K562 (cell line): Measurements from ENCODE around the gene RNF2. TPM values are rescaled to one million over a fixed set of nuclear protein-coding genes. Genes with fewer than 3 reads are reported as not detected.

Experiments used
- ATAC-seq: fragments of 200-7000 bp; cut with Tn5 transposase; 3 replicates; pipeline ENCODE4 v1.9.1; 2020; ENCODE audit warnings: moderate library complexity
- BruUV-seq: library from RNA; stranded (reverse); fragments of 400-500 nt; replicated peaks from 2 replicates; lab custom pipeline; 2021; lab: Mats Ljungman, UMichigan
- CTCF ChIA-PET: fragments of 300-600 bp; formaldehyde crosslinking; extraction: SDS; loops from one replicate; lab custom pipeline; 2021; ENCODE audit warnings: low intra/inter-chr PET ratio; lab: Yijun Ruan, JAX
- POLR2A ChIA-PET: fragments of 300-600, 350-650 bp; sonication (Branson Sonifier 250); formaldehyde crosslinking; extraction: SDS; loops from one replicate; lab custom pipeline; 2021; ENCODE audit warnings: antibody characterized with exemption, inconsistent platforms; lab: Yijun Ruan, JAX
- DNase-seq, 4 experiments: peaks; one replicate each; pipeline versions ENCODE4 v3.0.0 to v3.0.0-alpha.2; 2011 to 2018; ENCODE audit warnings: low spot score in 3 of 4, mixed read lengths in 3 of 4; ENCODE audit errors: extremely low read depth in 1 of 4
- FAIRE-seq: peaks from 2 replicates; lab custom pipeline; 2011; peaks lifted over from hg19 to GRCh38; lab: Jason Lieb, UNC
- H2AFZ ChIP-seq: 2 replicates; pipeline ENCODE4 v1.6.0; 2011; ENCODE audit warnings: low read depth, low read length, control low read depth, inconsistent platforms
- H3K27ac ChIP-seq: fragments of 200-600 bp; 3 replicates; pipeline ENCODE4 v1.8.0; 2011; ENCODE audit warnings: low read depth, mild to moderate bottlenecking, control low read depth, inconsistent platforms, low read length, moderate library complexity, mixed read lengths; ENCODE audit errors: extremely low read depth
- H3K27me3 ChIP-seq, 2 experiments: fragments of 300-600 bp in 1 of 2; 2 replicates in 1 of 2; 3 replicates in 1 of 2; pipeline versions ENCODE4 v1.6.0 to v1.8.0; 2011; ENCODE audit warnings: inconsistent platforms in 2 of 2, low read length in 2 of 2, mild to moderate bottlenecking in 1 of 2, mixed read lengths in 1 of 2, moderate library complexity in 1 of 2; ENCODE audit not compliant: control insufficient read depth in 2 of 2, insufficient read depth in 2 of 2
- H3K36me3 ChIP-seq: fragments of 300-600 bp; 3 replicates; pipeline ENCODE4 v1.8.0; 2011; ENCODE audit warnings: mild to moderate bottlenecking, low read length, inconsistent platforms; ENCODE audit not compliant: control insufficient read depth, insufficient read depth
- H3K4me1 ChIP-seq, 2 experiments: fragments of 200-600 bp in 1 of 2; replicated peaks in 1 of 2; 2 replicates in 1 of 2; 3 replicates in 1 of 2; pipeline versions ENCODE4 v1.5.1 to v1.8.0; 2011; ENCODE audit warnings: inconsistent platforms in 2 of 2, low read length in 2 of 2, mild to moderate bottlenecking in 1 of 2, mixed read lengths in 1 of 2, moderate library complexity in 1 of 2; ENCODE audit not compliant: control insufficient read depth in 2 of 2, insufficient read depth in 2 of 2
- H3K4me2 ChIP-seq: 2 replicates; pipeline ENCODE4 v1.6.1; 2011; ENCODE audit warnings: low read length, control low read depth, inconsistent platforms, mixed read lengths; ENCODE audit not compliant: insufficient read depth
- H3K4me3 ChIP-seq: fragments of 200-600 bp; sonication (generic), shearing (Covaris generic); 2 replicates; pipeline ENCODE4 v1.5.1; 2016; ENCODE audit warnings: control low read depth, inconsistent platforms
- H3K79me2 ChIP-seq: fragments of 200-600 bp; 3 replicates; pipeline ENCODE4 v1.8.0; 2011; ENCODE audit warnings: low read length, inconsistent platforms; ENCODE audit not compliant: control insufficient read depth, insufficient read depth
- H3K9ac ChIP-seq, 2 experiments: 2 replicates each; pipeline versions ENCODE4 v1.6.0 to v1.6.1; 2011; ENCODE audit warnings: low read depth in 2 of 2, low read length in 2 of 2, control low read depth in 1 of 2, inconsistent platforms in 1 of 2, mild to moderate bottlenecking in 1 of 2, mixed read lengths in 1 of 2; ENCODE audit not compliant: insufficient read depth in 1 of 2
- H3K9me1 ChIP-seq: one replicate; pipeline ENCODE4 v1.6.0; 2011; ENCODE audit warnings: inconsistent platforms, mild to moderate bottlenecking, low read length, moderate library complexity; ENCODE audit not compliant: control insufficient read depth, insufficient read depth
- H3K9me3 ChIP-seq: replicated peaks from 2 replicates; pipeline ENCODE4 v1.5.1; 2011; ENCODE audit warnings: low read depth, low read length, inconsistent platforms; ENCODE audit not compliant: control insufficient read depth, insufficient read depth
- H4K20me1 ChIP-seq: replicated peaks from 2 replicates; pipeline ENCODE4 v1.6.1; 2011; ENCODE audit warnings: low read length, inconsistent platforms, mixed read lengths; ENCODE audit not compliant: control insufficient read depth, insufficient read depth
- COPS2 ChIP-seq: fragments of 450-650 bp; conservative IDR thresholded peaks from 2 replicates; pipeline ENCODE4 v1.6.1; 2016; ENCODE audit warnings: mild to moderate bottlenecking, moderate library complexity
- EP400 ChIP-seq: fragments of 450-650 bp; IDR thresholded peaks from 2 replicates; pipeline ENCODE4 v1.6.1; 2017; ENCODE audit warnings: antibody characterized with exemption, mild to moderate bottlenecking, moderate library complexity
- ETV5 ChIP-seq: sonication (generic); formaldehyde crosslinking; IDR thresholded peaks from 2 replicates; pipeline ENCODE4 v1.4.0; 2020; ENCODE audit warnings: low read depth, mild to moderate bottlenecking, missing genetic modification reagents
- GABPA ChIP-seq: fragments of 200-800 bp; sonication (Bioruptor generic); conservative IDR thresholded peaks from 2 replicates; pipeline ENCODE4 v1.6.1; 2016; ENCODE audit warnings: low read depth, missing genetic modification characterization, missing compliant biosample characterization
- HNRNPLL ChIP-seq: fragments of 200-400 bp; formaldehyde crosslinking; IDR thresholded peaks from 2 replicates; pipeline ENCODE4 v1.6.1; 2017; ENCODE audit warnings: low read length, low read depth, mild to moderate bottlenecking; ENCODE audit not compliant: poor library complexity, severe bottlenecking
- HOXB6 ChIP-seq: fragments of 250-450 bp; sonication (Bioruptor Pico); IDR thresholded peaks from 2 replicates; pipeline ENCODE4 v1.5.1; 2022; ENCODE audit warnings: mild to moderate bottlenecking, borderline replicate concordance
- MEF2D ChIP-seq: conservative IDR thresholded peaks from 2 replicates; pipeline ENCODE4 v1.6.1; 2016; ENCODE audit warnings: low read depth, missing genetic modification characterization, missing compliant biosample characterization
- NRF1 ChIP-seq, 2 experiments: fragments of 450-650 bp; IDR thresholded peaks in 1 of 2; conservative IDR thresholded peaks in 1 of 2; 2 replicates each; pipeline ENCODE4 v1.6.1; 2014; ENCODE audit warnings: mild to moderate bottlenecking in 2 of 2
- POLR2A ChIP-seq: fragments of 450-650 bp; conservative IDR thresholded peaks from 2 replicates; pipeline ENCODE4 v1.6.1; 2016
- XRCC4 ChIP-seq: IDR thresholded peaks from one replicate; pipeline ENCODE4 v1.6.1; 2011; ENCODE audit not compliant: insufficient read depth, insufficient read length; ENCODE audit errors: extremely low read depth
- ZNF232 ChIP-seq: sonication (generic); formaldehyde crosslinking; IDR thresholded peaks from 2 replicates; pipeline ENCODE4 v1.8.0; 2022; ENCODE audit warnings: mild to moderate bottlenecking, missing genetic modification reagents
- ZNF75A ChIP-seq: fragments of 450-650 bp; formaldehyde crosslinking; IDR thresholded peaks from 2 replicates; pipeline ENCODE4 v1.4.0; 2020; ENCODE audit warnings: mild to moderate bottlenecking
- ZNF780A ChIP-seq: fragments of 250-450 bp; sonication (Bioruptor Pico); IDR thresholded peaks from 2 replicates; pipeline ENCODE4 v1.5.0; 2021; ENCODE audit warnings: mild to moderate bottlenecking
- WGBS: fragments of 100-300 bp; shearing (Covaris generic); methylation state at CpG from one replicate; pipeline ENCODE4 v1.1.6; 2016; ENCODE audit warnings: low coverage, mixed read lengths; ENCODE audit not compliant: insufficient coverage; ENCODE audit errors: missing lambda C conversion rate; 5-methylcytosine and 5-hydroxymethylcytosine counted together
- in situ Hi-C: fragments of 300-500 bp; cut with MboI; formaldehyde crosslinking; loops from 4 replicates; pipeline ENCODE4 v1.15.0; 2018; ENCODE audit warnings: inconsistent platforms, mixed read lengths
- intact Hi-C: fragments of 100-400 bp; cut with micrococcal nuclease; formaldehyde crosslinking; loops from 2 replicates; pipeline ENCODE4 v1.14.2; 2022
- polyA plus RNA-seq, 8 experiments: library from polyadenylated mRNA; depleted of rRNA in 4 of 8; stranded (reverse) in 5 of 8; unstranded in 3 of 8; fragments of >200 nt; fragmentation: Nextera tagmentation in 2 of 8; fragmentation: Illumina TruSeq in 1 of 8; extraction: Ambion mirVana in 2 of 8; extraction: Trizol in 1 of 8; gene quantifications; 2 replicates each; pipeline versions ENCODE4 v1.2.1 to v1.2.3, GENCODE V29; 2011 to 2014; ENCODE audit warnings: inconsistent platforms in 1 of 8, missing spikeins in 1 of 8
- total RNA-seq, 7 experiments: library from RNA; depleted of rRNA in 6 of 7; stranded (reverse); fragments of >200 nt in 6 of 7; fragmentation: Illumina TruSeq in 2 of 7; extraction: Trizol in 2 of 7; gene quantifications; 2 replicates each; pipeline versions ENCODE4 v1.2.1 to v1.2.3, GENCODE V29; 2011 to 2021; ENCODE audit warnings: low replicate concordance in 1 of 7
- TF ChIP-seq, protein P1 (sequence below), 2 experiments: IDR thresholded peaks in 1 of 2; conservative IDR thresholded peaks in 1 of 2; 2 replicates each; pipeline ENCODE4 v1.6.1; 2016; ENCODE audit warnings: low read depth in 2 of 2, mild to moderate bottlenecking in 1 of 2, missing compliant biosample characterization in 1 of 2, missing genetic modification characterization in 1 of 2, moderate library complexity in 1 of 2
- TF ChIP-seq, protein P2 (sequence below): fragments of 250-450 bp; sonication (Bioruptor Pico); IDR thresholded peaks from 2 replicates; pipeline ENCODE4 v1.8.0; 2021; ENCODE audit warnings: borderline replicate concordance, mild to moderate bottlenecking, moderate library complexity; ENCODE audit not compliant: poor library complexity, severe bottlenecking
- TF ChIP-seq, protein P3 (sequence below): fragments of 250-450 bp; sonication (Bioruptor Pico); IDR thresholded peaks from 2 replicates; pipeline ENCODE4 v1.5.0; 2021

RNF2 gene
- total and polyA plus RNA-seq, 9 of the 15 experiments (the other 6 are each of a cell fraction or from before 2014, with no cell fraction given): 7.1 to 66.5 (median 32.9) TPM

DNA sequence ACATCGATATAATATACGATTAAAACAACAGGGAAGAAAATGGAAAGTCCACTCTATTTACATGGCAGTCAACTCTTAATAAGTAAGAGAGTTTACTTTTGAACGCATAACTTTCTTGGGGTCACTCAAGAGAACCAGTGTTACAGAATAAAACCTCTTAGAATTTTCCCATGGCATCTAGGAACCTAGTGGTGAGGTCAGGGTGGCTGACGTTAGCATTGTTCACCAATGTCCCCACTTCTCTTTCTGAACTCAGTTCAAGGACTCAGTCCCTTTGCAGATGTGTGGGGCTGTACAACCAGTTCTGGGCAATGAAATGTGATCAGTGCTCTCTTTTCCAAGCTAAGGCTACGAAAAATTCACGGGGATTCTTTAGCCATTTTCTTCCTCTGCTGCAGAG is 2.6 kb upstream of the RNF2 start (continued):
- no peak for TF ChIP-seq NRF1 (conservative IDR thresholded peaks at IDR 0.05 in 1 of 2, IDR thresholded peaks at IDR 0.05 in 1 of 2)
- TF ChIP-seq, all 486 proteins: peak for 0

DNA sequence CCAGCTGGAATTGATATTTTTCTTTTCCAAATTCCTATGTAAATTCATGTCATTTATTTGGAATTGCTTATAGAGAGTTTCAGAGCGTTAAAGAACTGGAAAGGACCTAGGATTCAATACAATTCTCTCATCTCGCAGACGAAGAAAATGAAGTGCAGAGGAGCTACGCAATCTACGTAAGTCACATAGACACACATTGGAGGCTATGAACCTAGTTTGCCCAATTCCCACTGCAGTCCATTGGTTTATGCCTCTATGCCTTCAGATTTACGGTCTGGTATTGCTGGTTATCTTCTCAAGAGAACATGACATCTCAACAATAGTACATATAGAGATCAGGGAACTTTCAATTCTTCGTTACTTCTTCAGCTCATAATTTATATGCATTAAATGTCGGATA is 971 bp upstream of the RNF2 start:
- Histone ChIP-seq H3K36me3 (no peaks in the 10 kb centered on the region), H4K20me1 (peaks cover 7% of the 10 kb centered on the region; the same call in 1 of the 2 replicates), H2AFZ (peak overlapping the region; percentile 87), H3K27ac (peak overlapping the region; percentile 85; the same call in 1 of the 3 replicates), H3K79me2 (peaks cover 37% of the 10 kb centered on the region), H3K4me1 (peaks cover 21 to 25% of the 10 kb centered on the region in 2 experiments), H3K27me3 (no peaks in the 10 kb centered on the region), H3K4me2 (peak overlapping the region; percentile 63; the same call in 1 of the 2 replicates), H3K9ac (no peak overlapping the region), H3K9me3 (no peaks in the 10 kb centered on the region), H3K9me1 (peaks cover 2% of the 10 kb centered on the region), H3K4me3 (no peak overlapping the region)
- ATAC-seq: no peak
- TF ChIP-seq, protein P1, sequence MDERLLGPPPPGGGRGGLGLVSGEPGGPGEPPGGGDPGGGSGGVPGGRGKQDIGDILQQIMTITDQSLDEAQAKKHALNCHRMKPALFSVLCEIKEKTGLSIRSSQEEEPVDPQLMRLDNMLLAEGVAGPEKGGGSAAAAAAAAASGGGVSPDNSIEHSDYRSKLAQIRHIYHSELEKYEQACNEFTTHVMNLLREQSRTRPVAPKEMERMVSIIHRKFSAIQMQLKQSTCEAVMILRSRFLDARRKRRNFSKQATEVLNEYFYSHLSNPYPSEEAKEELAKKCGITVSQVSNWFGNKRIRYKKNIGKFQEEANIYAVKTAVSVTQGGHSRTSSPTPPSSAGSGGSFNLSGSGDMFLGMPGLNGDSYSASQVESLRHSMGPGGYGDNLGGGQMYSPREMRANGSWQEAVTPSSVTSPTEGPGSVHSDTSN (CRISPR knock-in tag; IDR thresholded peaks at IDR 0.05; ENCODE audit: low read depth): no peak
- TF ChIP-seq, protein P1 (tag; conservative IDR thresholded peaks at IDR 0.05; ENCODE audit: low read depth): no peak
- no peak for TF ChIP-seq POLR2A
- TF ChIP-seq ZNF780A: no peak
- TF ChIP-seq ZNF232 (CRISPR knock-in tag): no peak
- TF ChIP-seq GABPA (tag): no peak
- no peak for TF ChIP-seq ZNF75A
- TF ChIP-seq, protein P2, sequence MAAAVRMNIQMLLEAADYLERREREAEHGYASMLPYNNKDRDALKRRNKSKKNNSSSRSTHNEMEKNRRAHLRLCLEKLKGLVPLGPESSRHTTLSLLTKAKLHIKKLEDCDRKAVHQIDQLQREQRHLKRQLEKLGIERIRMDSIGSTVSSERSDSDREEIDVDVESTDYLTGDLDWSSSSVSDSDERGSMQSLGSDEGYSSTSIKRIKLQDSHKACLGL (CRISPR knock-in tag): no peak
- TF ChIP-seq HNRNPLL: peak; percentile 82
- TF ChIP-seq ETV5 (CRISPR knock-in tag): no peak
- TF ChIP-seq, protein P3, sequence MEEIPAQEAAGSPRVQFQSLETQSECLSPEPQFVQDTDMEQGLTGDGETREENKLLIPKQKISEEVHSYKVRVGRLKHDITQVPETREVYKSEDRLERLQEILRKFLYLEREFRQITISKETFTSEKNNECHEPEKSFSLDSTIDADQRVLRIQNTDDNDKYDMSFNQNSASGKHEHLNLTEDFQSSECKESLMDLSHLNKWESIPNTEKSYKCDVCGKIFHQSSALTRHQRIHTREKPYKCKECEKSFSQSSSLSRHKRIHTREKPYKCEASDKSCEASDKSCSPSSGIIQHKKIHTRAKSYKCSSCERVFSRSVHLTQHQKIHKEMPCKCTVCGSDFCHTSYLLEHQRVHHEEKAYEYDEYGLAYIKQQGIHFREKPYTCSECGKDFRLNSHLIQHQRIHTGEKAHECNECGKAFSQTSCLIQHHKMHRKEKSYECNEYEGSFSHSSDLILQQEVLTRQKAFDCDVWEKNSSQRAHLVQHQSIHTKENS (CRISPR knock-in tag): no peak
- no peak for TF ChIP-seq EP400
- TF ChIP-seq COPS2: no peak
- no peak for TF ChIP-seq XRCC4
- TF ChIP-seq MEF2D (tag): no peak
- 0 out of 2 replicates have a peak, but pooled peaks have one; percentile 35 for TF ChIP-seq HOXB6 (CRISPR knock-in tag)
- 80% methylated on average over 8 of the region's 8 CpGs for WGBS
- BruUV-seq: no TSS peak
- intact Hi-C loops: loop anchor here (2.0 to 10.0 kb wide), 2 partner anchors 126 to 270 kb away; partner anchors contain the start of gene IVNS1ABP
- DNase-seq: peak in 1 of 4 experiments; percentile 11
- ChIA-PET CTCF (interaction anchor here (1.2 kb wide), 1 partner anchor 125 kb away, joined by 3 read pairs; no protein-coding TSS in a partner anchor), POLR2A (interaction anchor here (0.7 to 3.3 kb wide), 8 partner anchors 9 to 101 kb away, joined by 3 to 19 read pairs (median 4); partner anchors contain the start of gene NIBAN1)
- FAIRE-seq: no peak
- in situ Hi-C loops: no loop called here
